Glomerular visceral epithelial cell (primary cell): ENCODE measurements around the gene CBLC.

ENCODE experiments used
- DNase-seq: peaks from one replicate; pipeline ENCODE4 v3.0.0-alpha.2; 2016; ENCODE audit errors: extremely low spot score

Gene CBLC

DNA sequence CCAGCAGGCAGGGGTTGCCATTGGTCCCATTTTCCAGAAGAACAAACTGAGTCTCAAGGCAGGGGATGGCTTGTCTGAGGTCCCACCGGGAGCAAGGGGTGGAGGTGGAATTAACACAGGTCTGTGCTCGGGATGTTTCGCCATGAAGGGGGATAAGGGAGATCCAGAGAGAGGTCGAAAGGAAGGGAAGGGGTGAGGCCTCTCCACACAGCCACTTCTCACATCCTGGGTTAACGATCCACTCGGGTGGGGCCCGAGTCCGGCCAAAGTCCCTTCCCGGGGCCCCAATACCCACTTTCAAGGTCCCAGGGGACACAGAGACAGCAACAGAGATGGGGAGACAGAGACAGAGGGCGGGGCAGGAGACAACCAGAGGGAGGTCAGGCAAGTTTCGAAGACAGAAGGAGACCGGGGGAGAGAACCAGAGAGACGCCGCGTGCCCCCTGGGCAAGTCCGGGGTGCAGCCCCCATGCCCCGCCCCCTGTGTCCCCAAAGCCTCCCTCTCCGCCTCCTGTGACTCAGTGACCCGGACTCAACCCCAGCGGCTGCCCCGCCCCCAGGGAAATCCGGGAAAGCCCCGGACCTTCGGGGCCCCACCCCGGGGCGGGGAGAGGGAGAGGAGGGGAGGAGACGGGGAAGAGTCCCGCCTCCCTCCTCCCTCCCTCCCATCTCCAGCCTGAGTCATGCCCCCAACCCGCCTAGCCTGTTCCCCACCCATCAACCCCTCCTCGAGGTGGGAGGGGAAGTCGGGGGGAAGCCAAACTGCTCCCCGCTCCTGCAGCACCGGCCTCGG is 30.5 kb upstream of the CBLC start:
- DNase-seq: peak; percentile 96

- peak; percentile 79 for DNase-seq
Observed at GRCh38 chr19:44747739-44748425, 29.8 kb upstream of the CBLC start.

GRCh38 chr19:44748426-44749254 is 29.1 kb upstream of the CBLC start, which contains the start of gene BCL3:
Gene BCL3 (plus strand): TSS chr19:44748708. CDS start chr19:44748791, 83 bp downstream.
- DNase-seq: peak; percentile 89

GRCh38 chr19:44749292-44749691 is 28.4 kb upstream of the CBLC start:
- DNase-seq: no peak

GRCh38 chr19:44749994-44750393 is 27.7 kb upstream of the CBLC start:
- DNase-seq: no peak

GRCh38 chr19:44752123-44752815 is 25.4 kb upstream of the CBLC start:
- DNase-seq: no peak

DNA sequence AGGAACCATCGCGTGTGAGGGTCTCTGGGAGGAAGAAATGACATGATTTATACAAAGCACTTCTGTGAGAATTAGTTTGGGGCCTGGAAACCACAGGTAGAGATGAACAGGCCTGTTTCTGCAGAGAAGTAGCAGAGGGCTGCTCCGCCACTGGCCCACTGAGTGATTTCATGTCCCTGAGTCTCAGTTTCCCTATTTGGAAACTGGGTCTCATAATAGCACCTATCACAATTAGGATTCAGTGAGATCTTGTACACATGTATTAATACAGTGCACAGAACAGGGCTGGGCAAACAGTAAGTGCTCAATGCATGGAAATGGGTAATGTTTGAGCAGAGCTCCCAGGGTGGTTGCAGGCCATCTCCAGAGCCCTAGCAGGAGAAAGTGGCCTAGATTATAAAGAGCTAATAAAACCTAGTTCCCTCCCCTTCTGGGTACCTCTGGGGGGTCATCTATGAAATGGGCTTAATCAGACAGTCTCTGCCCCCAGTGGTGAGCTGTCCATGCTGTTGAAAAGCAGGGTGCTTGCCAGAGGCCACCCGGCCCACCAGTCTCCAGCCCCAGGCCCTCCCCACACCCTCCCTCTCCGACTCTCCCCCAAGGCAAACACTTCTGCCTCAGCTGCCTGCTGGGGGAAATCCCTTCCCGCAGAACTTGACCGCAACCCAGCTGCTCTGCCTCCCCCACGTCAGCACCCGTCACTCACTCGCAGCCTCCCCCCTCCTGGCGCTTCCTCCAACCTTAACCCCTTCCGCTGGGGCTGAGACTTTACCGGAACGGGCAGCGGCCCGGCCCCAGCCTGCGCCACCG is 24.7 kb upstream of the CBLC start:
- peak; percentile 98 for DNase-seq

- DNase-seq: no peak
Observed at GRCh38 chr19:44753626-44753931, 24.1 kb upstream of the CBLC start.

DNA sequence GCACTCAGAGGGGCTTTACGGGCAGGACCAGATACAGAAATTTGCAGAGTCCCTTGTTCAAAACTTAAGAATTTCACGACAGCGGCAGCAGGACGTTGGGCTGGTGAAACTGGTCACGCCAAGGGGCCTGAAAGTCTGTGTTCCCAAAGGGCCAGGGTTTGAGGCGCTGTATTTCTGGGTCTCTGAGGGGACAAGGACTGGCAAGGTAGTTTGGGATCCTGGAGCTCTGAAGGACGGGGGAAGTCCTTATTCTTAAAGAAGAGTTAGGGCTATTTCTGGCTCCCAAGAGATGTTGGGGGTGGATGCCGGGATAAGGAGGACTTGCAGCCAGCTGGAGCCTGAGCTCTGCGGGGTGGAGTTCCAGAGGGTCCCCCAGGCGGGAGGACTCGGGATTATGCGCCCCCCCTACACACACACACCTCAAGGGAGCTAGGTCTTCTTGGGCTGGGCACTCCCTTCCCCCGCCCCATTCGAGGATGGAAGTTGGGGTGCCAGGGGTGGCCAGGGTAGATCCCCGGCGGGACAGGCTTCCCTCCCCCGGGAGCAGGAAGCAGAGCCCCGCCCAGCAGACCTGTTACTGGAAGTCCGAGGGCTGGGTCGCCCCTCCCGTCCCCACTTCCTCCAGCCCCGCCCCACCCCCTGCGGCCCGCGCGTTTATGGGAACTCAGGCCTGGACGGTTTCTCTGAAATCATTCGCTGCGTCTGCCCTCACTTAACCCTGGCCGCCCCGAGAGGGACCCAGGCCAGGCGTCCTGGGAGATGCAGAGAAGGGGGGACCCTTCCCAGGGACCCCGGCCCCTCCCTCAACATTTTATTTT is 23.5 kb upstream of the CBLC start:
- DNase-seq: peak; percentile 89

DNA sequence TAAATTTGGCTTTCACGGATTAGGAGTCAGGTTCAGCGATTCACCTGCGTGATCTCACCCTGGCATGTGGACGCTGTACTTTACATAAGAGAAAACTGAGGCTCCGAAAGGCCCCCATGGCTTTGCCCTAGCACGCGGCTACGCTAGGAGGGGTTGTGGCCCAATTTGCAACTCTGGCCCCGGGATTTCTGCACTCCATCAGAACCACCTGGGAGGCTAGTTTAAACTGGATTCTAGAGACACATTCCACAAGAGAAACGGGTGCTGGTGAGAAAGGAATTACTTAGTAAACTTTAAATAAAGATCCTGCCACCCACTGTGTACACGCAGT is 23.0 kb upstream of the CBLC start:
- no peak for DNase-seq

- no peak for DNase-seq
Observed at GRCh38 chr19:44755219-44755618, 22.5 kb upstream of the CBLC start.

- no peak for DNase-seq
Observed at GRCh38 chr19:44756089-44756562, 21.6 kb upstream of the CBLC start.

- DNase-seq: no peak
Observed at GRCh38 chr19:44757057-44757734, 20.5 kb upstream of the CBLC start.

GRCh38 chr19:44757735-44758505 is 19.8 kb upstream of the CBLC start:
- DNase-seq: no peak

DNA sequence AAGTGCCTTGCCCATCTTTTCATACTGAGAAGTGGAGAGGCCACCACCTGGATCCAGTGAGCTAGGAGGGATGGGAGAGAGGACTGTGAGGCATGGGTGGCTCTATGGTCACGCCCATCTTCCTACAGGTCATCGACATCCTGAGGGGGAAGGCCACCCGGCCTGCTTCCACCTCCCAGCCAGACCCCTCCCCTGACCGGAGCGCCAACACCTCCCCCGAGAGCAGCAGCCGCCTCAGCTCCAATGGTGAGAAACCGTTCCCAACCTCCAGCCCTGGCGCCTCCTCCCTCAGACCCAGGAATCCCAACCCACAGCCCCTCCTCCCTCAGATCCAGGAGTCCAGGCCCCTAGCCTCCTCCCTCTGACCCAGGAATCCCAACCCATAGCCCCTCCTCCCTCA is 19.1 kb upstream of the CBLC start:
- no peak for DNase-seq

DNA sequence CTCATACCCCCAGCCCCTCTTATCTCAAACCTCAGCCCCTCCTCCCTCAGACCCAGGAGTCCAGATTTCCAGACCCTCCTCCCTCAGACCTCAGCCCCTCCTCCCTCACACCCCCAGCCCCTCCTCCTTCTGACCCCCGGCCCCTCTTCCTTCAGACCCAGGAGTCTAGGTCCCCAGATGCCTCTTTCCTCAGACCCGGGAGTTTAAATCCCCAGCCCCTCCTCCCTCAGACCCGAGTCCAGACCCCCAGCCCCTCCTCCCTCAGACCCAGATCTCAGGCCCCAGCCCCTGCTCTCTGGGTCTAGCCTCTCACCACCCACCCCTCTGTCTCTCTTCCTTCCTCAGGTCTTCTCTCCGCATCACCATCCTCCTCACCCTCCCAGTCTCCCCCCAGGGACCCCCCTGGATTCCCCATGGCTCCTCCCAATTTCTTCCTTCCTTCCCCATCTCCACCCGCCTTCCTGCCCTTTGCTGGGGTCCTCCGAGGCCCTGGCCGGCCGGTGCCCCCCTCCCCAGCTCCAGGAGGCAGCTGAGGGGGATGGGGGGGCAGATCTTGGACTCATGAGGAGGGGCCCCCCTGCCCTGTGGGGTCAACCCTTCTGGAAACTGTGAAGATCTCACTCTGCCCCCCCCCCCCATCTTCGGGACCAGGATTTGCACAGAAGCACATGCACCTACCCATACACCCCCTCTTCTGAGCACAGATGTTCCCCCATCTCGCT is 18.4 kb upstream of the CBLC start:
- DNase-seq: no peak

- no peak for DNase-seq
Observed at GRCh38 chr19:44762038-44762437, 15.7 kb upstream of the CBLC start.
